ENCODE results near the gene MB.

MB gene

GRCh38 chr22:35615156-35615555 lies 2.0 kb downstream of the MB start:
- DNase-seq (ENCODE audit: low spot score), result no peak

- no peak for DNase-seq (ENCODE audit: low spot score)
These were observed 2.7 kb downstream of the MB start for GRCh38 chr22:35614404-35614803.

GRCh38 chr22:35612903-35613302 lies 4.2 kb downstream of the MB start:
- no peak for DNase-seq (ENCODE audit: low spot score)

- no peak for DNase-seq (ENCODE audit: low spot score)
These were observed 5.1 kb downstream of the MB start for GRCh38 chr22:35611891-35612576.

GRCh38 chr22:35611200-35611890 lies 5.8 kb downstream of the MB start:
- no peak for DNase-seq (ENCODE audit: low spot score)

- no peak for DNase-seq (ENCODE audit: low spot score)
These were observed 6.4 kb downstream of the MB start for GRCh38 chr22:35610741-35611140.

GRCh38 chr22:35609761-35610160 lies 7.4 kb downstream of the MB start:
- no peak for DNase-seq (ENCODE audit: low spot score)

GRCh38 chr22:35609261-35609660 lies 7.9 kb downstream of the MB start:
- no peak for DNase-seq (ENCODE audit: low spot score)

GRCh38 chr22:35608088-35608487 lies 9.0 kb downstream of the MB start:
- no peak for DNase-seq (ENCODE audit: low spot score)

GRCh38 chr22:35606916-35607315 lies 10.2 kb downstream of the MB start:
- no peak for DNase-seq (ENCODE audit: low spot score)

- DNase-seq (ENCODE audit: low spot score), result no peak
These were observed 11.2 kb downstream of the MB start for GRCh38 chr22:35605851-35606481.

GRCh38 chr22:35605369-35605680 lies 11.8 kb downstream of the MB start:
- no peak for DNase-seq (ENCODE audit: low spot score)

- no peak for DNase-seq (ENCODE audit: low spot score)
These were observed 12.3 kb downstream of the MB start for GRCh38 chr22:35604621-35605368.

- DNase-seq (ENCODE audit: low spot score), result peak; percentile 51
These were observed 15.2 kb downstream of the MB start for GRCh38 chr22:35601743-35602615.

- DNase-seq (ENCODE audit: low spot score), result no peak
These were observed 16.0 kb downstream of the MB start for GRCh38 chr22:35601013-35601580.

GRCh38 chr22:35600476-35600875 lies 16.7 kb downstream of the MB start:
- no peak for DNase-seq (ENCODE audit: low spot score)

GRCh38 chr22:35599364-35599763 lies 17.8 kb downstream of the MB start:
- DNase-seq (ENCODE audit: low spot score), result no peak

GRCh38 chr22:35598396-35598710 lies 18.8 kb downstream of the MB start:
- no peak for DNase-seq (ENCODE audit: low spot score)

- no peak for DNase-seq (ENCODE audit: low spot score)
These were observed 19.3 kb downstream of the MB start for GRCh38 chr22:35597692-35598395.

- no peak for DNase-seq (ENCODE audit: low spot score)
These were observed 20.3 kb downstream of the MB start for GRCh38 chr22:35596821-35597220.

- DNase-seq (ENCODE audit: low spot score), result no peak
These were observed 22.4 kb downstream of the MB start for GRCh38 chr22:35594686-35595085.
